Mononuclear cell (primary cell): Measurements from ENCODE around the gene MAEA. TPM values are rescaled to one million over a fixed set of nuclear protein-coding genes. Genes with fewer than 3 reads are reported as not detected.

Source experiments
- H3K27me3 ChIP-seq: 2 replicates; pipeline ENCODE4 v1.6.0; 2011; ENCODE audit warnings: low read length, control low read depth; ENCODE audit not compliant: insufficient read depth
- H3K4me1 ChIP-seq: 2 replicates; pipeline ENCODE4 v1.5.1; 2011; ENCODE audit warnings: mild to moderate bottlenecking, low read length, control low read depth; ENCODE audit not compliant: insufficient read depth
- H3K4me3 ChIP-seq: 2 replicates; pipeline ENCODE4 v1.5.1; 2011; ENCODE audit warnings: mild to moderate bottlenecking, low read length, moderate library complexity
- H3K9me3 ChIP-seq: 2 replicates; pipeline ENCODE4 v1.5.1; 2011; ENCODE audit warnings: low read depth, mild to moderate bottlenecking, control low read depth, low read length
- total RNA-seq: library from RNA; depleted of rRNA; stranded (reverse); fragments of >200 nt; gene quantifications from one replicate; pipeline ENCODE4 v1.2.3, GENCODE V29; 2012

MAEA gene
- total RNA-seq, 1 donor, result 33.8 TPM

DNA sequence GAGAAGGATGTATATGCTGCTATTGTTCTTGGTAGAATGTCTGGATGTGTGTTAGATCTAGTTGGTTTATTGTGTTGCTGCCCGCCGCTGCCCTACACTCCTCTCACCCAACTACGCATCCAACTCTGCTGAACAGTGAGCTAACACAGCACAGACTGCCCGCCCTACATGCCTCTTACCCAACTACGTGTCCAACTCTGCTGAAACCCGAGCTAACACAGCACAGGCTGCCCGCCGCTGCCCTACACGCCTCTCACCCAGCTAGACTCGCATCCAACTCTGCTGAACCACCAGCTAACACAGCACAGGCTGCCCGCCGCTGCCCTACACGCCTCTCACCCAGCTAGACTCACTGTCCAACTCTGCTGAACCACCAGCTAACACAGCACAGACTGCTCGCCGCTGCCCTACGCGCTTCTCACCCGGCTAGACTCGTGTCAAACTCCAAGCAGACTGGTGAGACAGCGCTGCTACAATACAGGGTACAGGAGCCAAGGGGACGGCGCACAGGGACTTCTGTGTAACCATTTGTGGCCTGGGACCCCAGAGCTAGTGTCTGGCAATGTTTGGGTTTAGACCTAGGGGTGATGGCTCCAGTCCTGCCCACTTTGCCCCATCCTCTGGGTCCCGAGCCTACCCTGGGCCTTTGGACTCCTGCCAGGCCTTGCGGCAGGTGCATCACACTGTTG lies 29.1 kb upstream of the MAEA start:
- Histone ChIP-seq H3K4me1 (no peaks in the 10 kb centered on the region), H3K27me3 (no peaks in the 10 kb centered on the region), H3K4me3 (no peak overlapping the region), H3K9me3 (peaks cover 10% of the 10 kb centered on the region)

DNA sequence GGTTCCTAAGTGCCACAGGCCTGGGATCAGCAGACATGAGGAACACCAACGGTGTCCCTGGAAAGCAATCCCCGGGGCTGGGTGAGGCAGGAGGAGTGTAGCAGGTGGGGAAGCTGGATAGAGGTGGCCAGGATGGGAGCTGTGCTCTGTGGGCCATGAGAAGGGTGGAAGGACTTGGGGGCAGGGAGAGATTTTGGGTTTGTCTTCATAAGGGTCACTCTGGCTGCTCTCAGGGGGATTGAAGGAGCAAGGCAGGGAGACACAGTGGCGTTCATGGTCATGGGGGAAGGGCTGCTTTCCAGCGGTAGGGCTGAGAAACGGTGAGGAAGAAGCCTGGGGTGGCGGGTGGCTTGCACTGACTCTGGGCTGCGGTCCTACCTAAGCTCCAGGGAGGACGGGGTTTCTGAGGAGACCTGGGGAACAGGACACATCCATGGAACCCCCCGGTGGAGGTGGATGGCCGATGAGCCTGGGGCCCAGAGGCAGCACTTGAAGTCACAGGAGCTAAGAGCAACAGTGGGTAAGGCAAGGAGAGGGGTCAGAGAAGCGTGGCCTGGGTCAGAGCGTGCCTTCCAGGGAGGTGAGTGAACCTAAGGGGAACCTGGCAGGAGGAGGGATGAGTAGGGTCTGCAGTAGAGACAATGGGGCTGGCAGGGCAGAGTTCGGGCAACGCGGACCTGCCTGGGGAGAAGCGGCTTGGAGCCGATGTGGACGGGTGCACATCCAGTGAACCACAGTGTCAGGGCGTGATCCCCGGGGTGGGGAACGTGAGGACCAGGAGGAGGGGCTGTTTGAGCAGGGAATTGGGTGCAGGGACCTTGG lies 28.4 kb upstream of the MAEA start:
- Histone ChIP-seq H3K4me3 (no peak overlapping the region), H3K27me3 (no peaks in the 10 kb centered on the region), H3K9me3 (peaks cover 10% of the 10 kb centered on the region), H3K4me1 (no peaks in the 10 kb centered on the region)

GRCh38 chr4:1264942-1265341 lies 24.7 kb upstream of the MAEA start:
- no peaks in the 10 kb centered on the region for H3K27me3 ChIP-seq
- H3K9me3 ChIP-seq, result peaks cover 9% of the 10 kb centered on the region
- H3K4me3 ChIP-seq, result no peak overlapping the region
- peaks cover 3% of the 10 kb centered on the region for H3K4me1 ChIP-seq

DNA sequence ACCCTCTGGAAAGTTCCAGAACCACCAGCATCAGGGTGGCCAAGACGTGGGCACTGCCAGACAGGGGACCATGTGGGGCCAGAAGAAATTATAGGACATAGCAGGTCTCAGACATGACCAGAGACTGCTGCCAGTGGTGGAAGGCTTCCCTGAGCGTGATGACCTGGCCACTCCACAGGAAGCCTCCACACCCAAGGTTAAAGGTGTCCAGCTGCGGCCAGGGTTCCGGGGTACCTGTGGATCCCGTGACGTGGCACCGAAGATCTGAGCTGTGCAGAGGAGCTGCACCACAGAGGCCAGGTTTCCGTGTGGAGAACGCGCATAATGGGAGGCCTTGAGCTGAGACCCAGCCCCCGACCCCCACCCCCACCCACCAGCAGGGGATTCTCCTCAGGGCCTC lies 24.3 kb upstream of the MAEA start:
- Histone ChIP-seq H3K4me3 (no peak overlapping the region), H3K9me3 (peaks cover 9% of the 10 kb centered on the region), H3K4me1 (peaks cover 3% of the 10 kb centered on the region), H3K27me3 (no peaks in the 10 kb centered on the region)

- peaks cover 3% of the 10 kb centered on the region for H3K4me1 ChIP-seq
- peaks cover 9% of the 10 kb centered on the region for H3K9me3 ChIP-seq
- H3K27me3 ChIP-seq, result no peaks in the 10 kb centered on the region
- no peak overlapping the region for H3K4me3 ChIP-seq
Observed at GRCh38 chr4:1266881-1267763, 22.6 kb upstream of the MAEA start.

DNA sequence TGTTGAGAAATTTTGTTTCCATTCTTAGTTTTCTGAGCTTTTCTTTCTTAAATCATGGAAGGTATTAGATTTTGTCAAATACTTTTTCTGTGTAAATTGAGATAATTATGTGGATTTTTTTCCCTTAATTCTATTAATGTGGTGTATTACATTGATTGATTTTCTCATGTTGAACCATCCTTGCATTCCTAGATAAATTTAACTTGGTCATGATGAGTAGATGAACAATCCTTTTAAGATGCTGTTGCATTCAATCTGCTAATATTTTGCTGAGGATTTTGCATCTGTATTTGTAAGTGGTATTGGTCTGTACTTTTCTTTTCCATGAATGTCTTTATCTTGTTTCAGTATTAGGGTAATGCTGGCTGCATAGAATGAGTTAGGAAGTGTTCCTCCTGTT lies 20.5 kb upstream of the MAEA start:
- Histone ChIP-seq H3K4me1 (peaks cover 3% of the 10 kb centered on the region), H3K9me3 (peaks cover 9% of the 10 kb centered on the region), H3K27me3 (no peaks in the 10 kb centered on the region), H3K4me3 (no peak overlapping the region)

DNA sequence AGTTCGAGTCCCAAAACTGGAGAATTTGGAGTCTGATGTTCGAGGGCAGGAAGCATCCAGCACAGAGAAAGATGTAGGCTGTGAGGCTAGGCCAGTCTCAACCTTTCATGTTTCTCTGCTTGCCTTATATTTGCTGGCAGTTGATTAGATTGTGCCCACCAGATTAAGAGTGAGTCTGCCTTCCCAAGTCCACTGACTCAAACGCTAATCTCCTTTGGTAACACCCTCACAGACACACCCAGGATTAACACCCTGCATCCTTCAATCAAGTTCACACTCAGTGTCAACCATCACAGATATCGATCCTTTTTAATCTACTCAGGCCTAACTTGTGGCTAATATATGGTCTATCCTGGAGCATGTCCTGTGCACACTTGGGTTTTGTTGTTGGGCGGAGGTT lies 18.0 kb upstream of the MAEA start:
- H3K27me3 ChIP-seq, result no peaks in the 10 kb centered on the region
- H3K9me3 ChIP-seq, result peaks cover 9% of the 10 kb centered on the region
- H3K4me1 ChIP-seq, result peaks cover 3% of the 10 kb centered on the region
- H3K4me3 ChIP-seq, result no peak overlapping the region

DNA sequence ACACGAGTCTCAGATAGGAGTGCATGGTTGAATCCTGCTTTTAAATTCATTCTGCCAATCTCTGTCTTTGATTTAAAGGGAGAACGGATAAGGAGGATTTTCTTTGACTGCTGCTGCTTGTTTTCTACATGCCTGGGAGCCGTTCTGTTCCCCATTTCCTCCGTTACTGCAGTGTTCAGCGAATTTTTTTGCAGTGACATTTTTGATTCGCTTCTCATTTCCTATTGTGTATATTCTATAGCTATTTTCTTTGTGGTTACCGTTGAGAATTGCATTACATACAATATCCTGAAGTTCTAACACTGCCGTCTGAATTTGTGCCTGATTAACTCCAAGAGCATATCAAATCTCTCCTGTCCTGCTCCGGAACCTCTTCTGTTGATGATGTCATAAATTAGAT lies 14.8 kb upstream of the MAEA start:
- Histone ChIP-seq H3K9me3 (no peaks in the 10 kb centered on the region), H3K4me1 (no peaks in the 10 kb centered on the region), H3K27me3 (no peaks in the 10 kb centered on the region), H3K4me3 (no peak overlapping the region)

DNA sequence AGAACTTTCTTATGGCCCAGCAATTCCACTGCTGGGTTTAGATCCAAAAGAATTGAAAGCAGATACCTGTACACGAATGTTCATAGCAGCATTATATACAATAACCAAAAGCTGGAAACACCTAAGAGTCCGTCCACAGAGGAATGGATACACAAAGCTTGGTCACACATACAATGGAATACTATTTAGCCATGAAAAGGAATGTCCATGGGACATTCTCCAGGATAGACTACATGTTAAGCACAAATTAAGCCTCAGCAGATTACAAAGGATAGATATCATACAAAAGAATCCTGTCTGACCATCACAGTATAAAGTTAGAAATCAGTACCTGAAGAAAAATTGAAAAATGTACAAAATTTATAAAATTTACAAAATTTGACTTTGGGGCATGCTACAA lies 12.7 kb upstream of the MAEA start:
- Histone ChIP-seq H3K4me3 (no peak overlapping the region), H3K27me3 (no peaks in the 10 kb centered on the region), H3K9me3 (no peaks in the 10 kb centered on the region), H3K4me1 (no peaks in the 10 kb centered on the region)

DNA sequence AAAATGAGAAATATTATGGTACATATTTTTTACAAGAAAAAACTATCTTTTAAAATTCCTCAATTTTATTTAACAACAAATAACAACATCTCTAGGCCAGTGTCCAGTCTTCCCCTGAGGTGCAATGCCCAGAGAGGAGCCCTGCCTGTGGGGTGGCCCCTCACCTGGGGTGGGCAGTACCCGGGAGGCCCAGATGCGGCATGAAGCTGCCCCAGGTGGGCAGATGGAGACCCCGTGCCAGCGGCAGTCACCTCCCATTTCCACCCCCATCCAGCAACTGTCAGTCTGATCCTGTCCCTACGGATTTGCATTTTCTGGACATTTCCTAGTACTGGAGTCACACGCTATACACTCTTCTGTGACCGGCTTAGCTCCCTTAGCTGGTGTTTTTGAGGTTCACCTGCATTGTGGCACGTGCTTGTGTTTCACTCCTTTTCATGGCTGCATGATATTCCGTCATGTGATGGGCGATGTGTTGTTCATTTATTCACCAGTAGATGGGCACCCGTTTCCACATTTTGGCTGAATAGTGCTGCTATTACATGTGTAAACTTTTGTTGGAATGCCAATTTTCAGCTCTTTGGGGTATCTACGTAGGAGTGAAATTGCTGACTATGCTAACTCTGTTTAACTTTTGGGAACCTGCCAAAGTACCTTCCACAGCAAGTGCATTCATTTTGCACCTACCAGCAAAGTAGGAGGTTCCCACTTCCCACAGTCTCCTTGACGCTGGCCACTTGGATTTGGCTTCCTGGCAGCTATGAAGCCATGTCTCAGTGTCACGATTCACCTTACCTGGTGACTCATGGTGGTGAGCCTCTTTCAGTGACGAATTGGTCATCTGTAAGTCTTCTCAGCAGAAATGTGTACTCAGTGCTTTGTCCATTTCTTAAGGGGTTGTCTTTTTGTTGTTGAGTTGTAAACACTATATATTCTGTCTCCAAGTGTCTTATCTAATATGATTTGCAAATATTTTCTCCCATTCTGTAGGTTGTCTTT lies 11.7 kb upstream of the MAEA start:
- H3K9me3 ChIP-seq, result no peaks in the 10 kb centered on the region
- H3K27me3 ChIP-seq, result no peaks in the 10 kb centered on the region
- no peaks in the 10 kb centered on the region for H3K4me1 ChIP-seq

GRCh38 chr4:1279253-1279652 lies 10.4 kb upstream of the MAEA start:
- no peaks in the 10 kb centered on the region for H3K4me1 ChIP-seq
- H3K9me3 ChIP-seq, result no peaks in the 10 kb centered on the region
- H3K27me3 ChIP-seq, result no peaks in the 10 kb centered on the region
- H3K4me3 ChIP-seq, result no peak overlapping the region

More for the DNA sequence above, 11.7 kb upstream of the MAEA start:
- no peak overlapping the region for H3K4me3 ChIP-seq

GRCh38 chr4:1283711-1284110 lies 6.0 kb upstream of the MAEA start:
- Histone ChIP-seq H3K4me3 (no peak overlapping the region), H3K27me3 (no peaks in the 10 kb centered on the region), H3K9me3 (no peaks in the 10 kb centered on the region), H3K4me1 (peaks cover under 1% of the 10 kb centered on the region)

DNA sequence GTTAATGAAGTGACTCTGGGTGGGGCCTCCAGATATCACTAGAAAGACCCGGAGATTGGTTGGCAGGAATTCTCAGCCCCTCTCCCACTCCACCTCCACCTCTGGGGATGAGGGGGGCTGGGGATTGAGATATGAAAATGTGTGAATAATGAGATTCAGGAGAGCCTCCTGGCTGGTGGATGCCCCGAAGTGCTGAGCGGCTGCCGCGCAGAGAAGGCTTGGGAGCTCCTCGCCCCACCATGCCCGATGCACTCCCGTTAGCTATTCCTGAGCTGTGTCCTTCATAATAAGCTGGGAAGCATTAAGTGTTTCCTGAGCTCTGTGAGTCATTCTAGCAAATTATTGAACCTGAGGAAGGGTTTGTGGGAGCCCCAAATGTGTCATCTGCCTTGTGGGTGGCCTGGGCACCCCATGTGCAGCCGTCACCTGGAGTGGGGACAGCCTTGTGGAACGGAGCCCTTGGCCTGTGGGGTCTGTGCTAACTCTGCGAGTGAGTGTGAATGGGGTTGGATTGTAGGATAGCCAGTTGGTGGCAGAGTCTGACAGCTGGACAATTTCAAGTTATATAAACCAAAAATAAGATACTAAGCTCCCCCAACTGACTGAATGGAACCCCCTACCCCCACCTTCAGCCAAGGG lies 4.4 kb upstream of the MAEA start:
- Histone ChIP-seq H3K9me3 (no peaks in the 10 kb centered on the region), H3K27me3 (no peaks in the 10 kb centered on the region), H3K4me1 (peaks cover 8% of the 10 kb centered on the region), H3K4me3 (no peak overlapping the region)
